ENCODE results near the gene KIDINS220. TPM values are rescaled to one million over a fixed set of nuclear protein-coding genes. Genes with fewer than 3 reads are reported as not detected.

KIDINS220 gene
- total RNA-seq, 1 experiment from 2014 or later = 22.2 TPM

- no peak for DNase-seq (ENCODE audit: low read depth)
These were observed 31.9 kb downstream of the KIDINS220 start for GRCh38 chr2:8805278-8806210.

DNA sequence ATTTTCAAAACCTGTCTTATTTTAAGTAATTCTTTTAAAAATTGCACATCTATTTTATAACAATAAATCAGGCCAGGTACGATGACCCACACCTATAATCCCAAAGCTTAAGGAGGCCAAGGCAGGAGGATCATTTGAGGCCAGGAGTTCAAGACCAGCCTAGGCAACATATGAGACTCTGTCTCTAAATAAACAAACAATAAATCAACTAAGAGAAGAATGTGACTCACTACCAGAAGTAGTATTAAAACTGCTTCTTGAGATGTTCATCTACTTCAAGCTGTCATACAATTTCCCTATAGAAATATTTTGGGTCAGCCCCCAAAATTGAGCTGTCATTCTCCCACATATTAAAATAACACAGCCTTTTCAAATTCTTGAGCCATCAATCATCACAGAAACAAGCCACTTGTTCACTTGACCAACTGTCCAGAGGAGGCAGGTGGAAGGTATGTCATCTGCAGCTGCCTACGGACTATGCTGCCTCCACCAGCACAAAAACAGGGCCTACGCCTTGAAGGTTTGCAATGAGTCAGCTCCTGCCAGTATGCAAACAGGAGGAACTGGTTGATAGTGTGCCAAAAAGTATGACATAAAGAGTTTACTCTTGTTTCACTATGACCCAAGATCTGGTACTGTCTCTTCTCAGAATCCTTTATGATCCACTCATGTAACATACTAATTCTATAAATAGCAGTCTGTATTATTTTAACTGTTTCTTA, 33.6 kb downstream of the KIDINS220 start:
- peak; percentile 85 for DNase-seq (ENCODE audit: low read depth)

GRCh38 chr2:8802741-8803140, 34.7 kb downstream of the KIDINS220 start:
- no peak for DNase-seq (ENCODE audit: low read depth)

DNA sequence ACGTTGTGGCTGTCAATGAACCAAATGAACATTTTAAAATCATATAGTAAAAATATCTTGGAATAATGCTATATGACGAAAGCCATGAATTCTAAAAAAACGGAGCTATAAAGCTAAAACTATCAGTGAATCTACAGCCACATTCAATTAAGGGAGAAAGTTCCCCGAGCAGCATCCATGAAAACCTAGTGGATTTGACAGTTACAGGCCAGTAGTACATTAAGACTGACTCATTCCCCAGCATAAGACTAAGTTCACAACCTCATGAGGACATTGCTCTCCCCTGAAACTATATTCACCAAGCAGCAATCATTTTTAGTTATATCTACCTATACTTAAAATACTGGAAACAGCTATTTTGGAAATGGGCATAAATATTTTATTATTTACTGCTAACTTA, 36.6 kb downstream of the KIDINS220 start:
- DNase-seq (ENCODE audit: low read depth) = no peak

DNA sequence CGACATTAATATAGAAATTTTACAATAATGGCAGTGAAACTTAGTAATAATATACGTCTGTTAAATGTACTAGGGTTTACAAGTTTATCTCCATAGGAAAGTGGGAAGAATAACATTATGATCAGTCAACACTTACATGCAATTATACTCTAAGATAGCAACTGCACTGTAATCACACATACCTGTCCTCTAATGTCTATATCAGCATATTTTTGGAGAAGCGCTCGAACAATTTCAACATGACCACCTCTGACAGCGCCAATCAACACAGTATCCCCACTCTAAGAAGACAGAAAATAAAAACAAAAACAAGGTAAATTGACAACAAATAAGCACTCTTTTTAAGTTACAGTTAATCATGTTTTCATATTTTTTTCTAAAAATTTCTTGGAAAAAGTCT, 37.2 kb downstream of the KIDINS220 start:
- DNase-seq (ENCODE audit: low read depth) = no peak

- peak; percentile 26 for DNase-seq (ENCODE audit: low read depth)
These were observed 38.4 kb downstream of the KIDINS220 start for GRCh38 chr2:8799004-8799403.

GRCh38 chr2:8798393-8798792, 39.0 kb downstream of the KIDINS220 start:
- no peak for DNase-seq (ENCODE audit: low read depth)

GRCh38 chr2:8797682-8798081, 39.7 kb downstream of the KIDINS220 start:
- DNase-seq (ENCODE audit: low read depth) = no peak

DNA sequence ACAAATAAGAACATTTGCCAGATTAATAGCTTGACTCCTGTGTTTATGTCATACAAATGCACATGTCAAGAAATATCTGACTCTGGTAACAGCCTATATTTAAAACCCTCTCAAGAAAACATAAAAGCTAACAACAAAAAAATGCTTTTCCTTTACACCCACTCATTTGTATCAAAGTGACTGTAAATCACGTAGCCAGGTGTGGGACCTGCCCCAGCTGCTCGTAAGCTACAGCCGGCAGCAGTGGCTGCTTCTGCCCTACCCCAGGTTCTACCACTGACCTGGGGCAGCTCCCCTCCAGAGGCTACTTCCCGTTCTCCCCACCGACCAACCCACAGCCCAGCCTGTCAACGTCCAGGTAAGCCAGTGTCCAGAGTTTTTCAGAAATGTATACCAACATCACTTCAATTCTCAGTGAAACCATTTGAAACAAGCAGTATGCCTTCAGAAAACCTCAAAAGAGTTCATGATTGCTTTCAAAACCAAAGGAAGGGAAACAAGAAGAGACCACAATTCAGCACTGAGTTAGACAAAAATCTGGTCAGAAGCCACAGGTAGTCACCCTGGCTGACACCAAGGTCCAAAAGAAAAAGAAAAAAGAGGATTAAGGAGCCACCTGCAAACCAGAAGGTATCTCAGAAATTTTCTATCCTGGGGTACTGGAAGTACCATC, 40.4 kb downstream of the KIDINS220 start:
- DNase-seq (ENCODE audit: low read depth) = no peak

DNA sequence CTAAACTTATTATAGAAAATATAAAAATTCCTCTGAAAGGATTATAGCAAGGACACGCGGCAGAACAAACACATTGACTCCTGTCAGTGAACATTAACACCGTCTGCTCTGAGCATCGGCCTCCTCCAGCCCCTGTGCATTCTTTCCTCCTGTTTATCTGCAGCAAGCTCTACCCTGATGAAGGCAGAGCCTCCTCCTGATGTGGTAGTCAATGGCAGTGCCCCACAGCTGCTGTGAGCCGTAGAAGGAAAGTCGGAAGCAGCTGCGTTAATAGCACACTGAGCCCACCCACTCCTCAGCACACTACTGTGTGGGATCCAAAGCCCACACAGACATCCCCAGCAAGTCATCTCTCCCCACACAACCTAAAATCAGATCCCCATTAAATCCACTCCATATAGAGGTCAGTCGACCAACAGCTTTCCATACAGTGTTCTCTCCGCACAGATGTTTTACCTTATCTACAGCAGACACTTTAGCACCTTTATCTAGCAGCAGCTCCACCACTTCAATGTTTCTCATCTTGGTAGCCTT, 41.0 kb downstream of the KIDINS220 start:
- DNase-seq (ENCODE audit: low read depth) = no peak

DNA sequence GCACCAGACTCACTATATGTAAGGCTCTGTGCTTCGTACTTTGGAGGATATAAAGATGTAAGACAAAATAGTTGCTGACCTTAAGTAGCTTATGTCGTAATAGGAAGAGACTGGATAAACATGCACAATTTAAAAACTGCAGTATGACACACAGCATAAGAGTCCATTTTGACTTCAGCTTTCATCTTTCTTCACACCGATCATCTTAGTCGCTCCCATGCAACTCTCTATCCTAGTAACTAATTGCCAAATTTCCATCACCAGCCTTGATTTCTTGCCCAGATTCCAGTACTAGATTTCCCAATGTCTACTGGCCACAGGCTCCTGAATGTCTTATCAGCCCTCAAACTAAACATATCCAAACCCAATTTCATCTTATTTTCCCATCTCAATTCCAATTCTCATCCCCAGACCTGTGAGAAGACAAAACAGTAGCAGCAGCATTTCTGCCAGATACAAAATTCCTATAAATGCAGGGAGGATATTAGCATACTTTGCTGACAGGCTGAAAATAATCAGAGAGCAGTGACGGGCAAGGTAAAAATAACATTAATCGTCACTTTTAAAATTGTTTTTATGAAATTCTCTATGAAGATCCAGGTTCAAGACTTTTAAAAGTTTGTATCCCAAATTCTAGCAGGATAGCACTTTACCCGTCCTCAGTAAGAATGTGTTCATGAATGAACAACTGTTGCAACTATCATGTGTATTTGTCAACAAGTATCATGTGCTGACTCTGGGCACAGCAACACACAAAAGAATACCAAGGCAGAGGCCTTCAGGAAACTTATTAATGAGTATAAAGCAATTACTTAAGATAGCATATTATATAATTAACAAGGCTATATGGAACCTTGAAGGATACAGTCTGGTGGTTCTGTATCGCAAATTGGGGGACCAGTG, 42.2 kb downstream of the KIDINS220 start:
- no peak for DNase-seq (ENCODE audit: low read depth)

- DNase-seq (ENCODE audit: low read depth) = no peak
These were observed 46.7 kb downstream of the KIDINS220 start for GRCh38 chr2:8790739-8791162.

GRCh38 chr2:8786463-8786862, 51.0 kb downstream of the KIDINS220 start:
- no peak for DNase-seq (ENCODE audit: low read depth)

DNA sequence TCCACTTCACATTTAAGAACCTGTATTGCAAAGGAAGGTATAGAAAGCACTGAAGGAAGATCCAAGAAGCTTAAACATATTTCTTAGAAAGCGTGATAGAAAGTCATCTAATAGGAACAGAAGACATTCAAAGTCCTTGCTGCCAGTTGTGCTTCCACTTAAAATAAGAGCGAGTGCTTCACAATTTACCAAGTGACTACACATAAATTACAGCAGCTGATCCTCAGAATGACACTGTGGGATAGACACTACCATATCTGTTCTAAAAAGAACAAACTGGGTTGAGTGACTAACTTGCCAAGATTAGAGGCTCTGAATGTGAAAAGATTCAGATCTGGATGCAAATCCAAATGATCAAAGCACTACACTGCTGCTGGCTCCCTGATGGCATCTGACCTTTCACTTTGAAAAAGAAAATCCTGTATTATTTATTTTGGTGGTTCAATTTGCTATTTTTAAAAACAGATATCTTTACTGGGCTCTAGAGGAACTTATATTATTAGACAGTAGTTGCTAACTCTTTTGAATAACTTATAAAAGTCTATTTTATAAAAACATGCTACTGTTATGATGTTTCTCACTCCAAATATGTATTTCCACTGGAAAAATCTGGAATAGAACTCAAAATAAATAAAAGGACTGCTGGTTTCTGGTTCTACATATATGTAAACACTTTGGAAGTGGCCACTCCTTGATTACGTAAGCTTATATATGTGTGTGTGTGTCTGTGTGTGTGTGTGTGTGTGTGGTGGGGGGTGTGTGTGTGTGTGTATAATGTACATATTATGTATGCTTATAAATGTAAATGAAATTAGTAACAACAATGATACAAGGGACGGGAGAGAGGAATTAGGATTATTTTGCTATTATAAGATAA, 57.4 kb downstream of the KIDINS220 start:
- no peak for DNase-seq (ENCODE audit: low read depth)

DNA sequence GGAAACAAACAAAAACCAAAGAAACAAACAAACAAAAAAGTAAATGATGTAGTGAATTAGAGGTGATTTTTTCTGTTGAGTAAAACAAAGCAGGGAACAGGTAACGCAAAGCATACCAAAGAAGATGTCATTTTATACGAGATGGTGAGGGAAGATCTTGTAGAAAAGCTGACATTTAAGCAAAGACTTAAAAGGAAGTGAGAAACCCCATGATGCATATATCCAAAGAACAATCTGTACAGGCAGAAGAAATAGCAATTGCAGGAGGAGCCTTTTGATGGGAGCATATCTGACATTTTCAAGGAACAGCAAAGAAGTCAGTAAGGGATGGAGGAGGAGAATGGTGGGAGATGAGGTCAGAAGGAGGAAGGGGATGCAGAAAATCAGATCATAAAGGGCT, 63.0 kb downstream of the KIDINS220 start:
- DNase-seq (ENCODE audit: low read depth) = no peak

DNA sequence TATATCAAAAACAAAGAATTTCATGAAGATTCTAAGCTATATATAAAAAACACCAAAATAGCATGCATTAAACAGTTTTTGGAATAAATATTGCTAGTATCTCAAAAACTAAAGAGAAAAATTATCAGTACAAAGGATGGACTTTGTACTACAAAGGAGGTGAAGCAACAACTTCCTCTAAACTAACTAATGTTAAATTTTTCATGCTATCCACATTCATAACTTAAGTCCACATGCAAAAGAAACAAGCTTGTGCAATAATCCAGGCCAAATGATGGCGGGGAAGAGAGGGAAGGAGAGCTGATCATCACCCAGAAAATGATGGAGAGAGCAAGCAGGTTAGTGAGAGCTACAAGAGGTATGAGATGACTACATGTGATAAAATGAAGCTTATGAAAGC, 70.1 kb downstream of the KIDINS220 start:
- no peak for DNase-seq (ENCODE audit: low read depth)

- peak; percentile 29 for DNase-seq (ENCODE audit: low read depth)
These were observed 75.8 kb downstream of the KIDINS220 start for GRCh38 chr2:8761529-8762164.

DNA sequence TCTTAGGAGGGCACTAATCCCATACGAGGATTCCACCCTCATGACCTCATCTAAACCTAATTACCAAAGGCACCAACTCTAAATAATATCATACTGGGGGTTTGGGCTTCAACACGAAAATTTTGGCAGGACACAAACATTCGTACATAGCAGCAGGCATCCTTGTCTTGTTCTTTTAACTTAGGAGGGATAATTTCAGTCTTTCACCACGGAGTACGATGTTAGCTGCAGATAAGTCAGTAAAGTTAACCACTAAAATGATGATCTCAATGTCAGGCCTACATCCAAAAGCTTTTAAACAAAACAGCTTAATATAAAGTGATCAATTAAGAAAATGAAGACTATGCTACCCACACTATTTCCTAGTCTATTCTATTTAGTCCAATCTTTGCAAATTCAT, 80.7 kb downstream of the KIDINS220 start:
- no peak for DNase-seq (ENCODE audit: low read depth)

DNA sequence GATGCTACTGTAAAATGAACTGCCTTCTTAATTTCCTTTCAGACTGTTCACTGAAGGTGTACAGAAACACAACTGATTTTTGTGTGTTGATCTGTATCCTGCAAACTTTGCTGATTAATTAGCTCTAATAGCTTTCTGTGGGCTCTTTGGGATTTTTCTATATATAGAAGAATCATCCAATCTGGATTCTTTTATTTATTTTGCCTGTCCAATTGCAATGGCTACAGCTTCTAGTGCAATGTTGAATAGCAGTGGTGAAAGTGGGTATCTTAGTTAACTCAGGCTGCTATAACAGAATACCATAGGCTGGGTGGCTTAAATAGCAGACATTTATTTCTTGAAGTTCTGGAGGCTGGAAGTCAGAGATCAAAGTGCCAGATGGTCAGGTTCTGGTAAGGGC, 81.2 kb downstream of the KIDINS220 start:
- no peak for DNase-seq (ENCODE audit: low read depth)
